PC-3 (cell line): Measurements from ENCODE around the gene CDH13. TPM values are rescaled to one million over a fixed set of nuclear protein-coding genes. Genes with fewer than 3 reads are reported as not detected.

Experiments
- ATAC-seq: fragments of 200-7000 bp; cut with Tn5 transposase; 2 replicates; pipeline ENCODE4 v1.9.1; 2020; ENCODE audit warnings: mild to moderate bottlenecking, moderate library complexity
- BruUV-seq: library from RNA; stranded (reverse); fragments of 400-500 nt; replicated peaks from 2 replicates; lab custom pipeline; 2021; lab: Mats Ljungman, UMichigan
- CTCF ChIA-PET: fragments of 300-600 bp; sonication (Branson Sonifier 250); formaldehyde crosslinking; loops from one replicate; lab custom pipeline; 2022; ENCODE audit warnings: antibody characterized with exemption; lab: Charles Lee
- POLR2A ChIA-PET: fragments of 300-600 bp; sonication (Branson Sonifier 250); formaldehyde crosslinking; loops from one replicate; lab custom pipeline; 2022; ENCODE audit warnings: antibody characterized with exemption; ENCODE audit not compliant: unreplicated experiment; lab: Charles Lee
- DNase-seq: peaks from one replicate; pipeline ENCODE4 v3.0.0-alpha.2; 2015
- H2AFZ ChIP-seq: fragments of 300-600 bp; sonication (generic); 2 replicates; pipeline ENCODE4 v1.6.0; 2016; ENCODE audit warnings: antibody characterized with exemption, low read length
- H3F3A ChIP-seq: fragments of 300-600 bp; sonication (generic); one replicate; pipeline ENCODE4 v1.6.0; 2017; ENCODE audit warnings: antibody characterized with exemption, low read length, control low read depth, mild to moderate bottlenecking; ENCODE audit not compliant: unreplicated experiment
- H3K27ac ChIP-seq: fragments of 300-600 bp; sonication (generic); 2 replicates; pipeline ENCODE4 v1.5.1; 2016; ENCODE audit warnings: mild to moderate bottlenecking, low read length
- H3K27me3 ChIP-seq: fragments of 300-600 bp; sonication (generic); 2 replicates; pipeline ENCODE4 v1.6.1; 2016; ENCODE audit warnings: low read length, mixed read lengths
- H3K36me3 ChIP-seq: fragments of 300-600 bp; sonication (generic); 2 replicates; pipeline ENCODE4 v1.6.1; 2016; ENCODE audit warnings: low read depth, mixed run types, low read length, mixed read lengths
- H3K4me1 ChIP-seq: fragments of 300-600 bp; sonication (generic); 2 replicates; pipeline ENCODE4 v1.5.1; 2016; ENCODE audit warnings: low read length; ENCODE audit not compliant: insufficient read depth
- H3K4me2 ChIP-seq: fragments of 300-600 bp; sonication (generic); 2 replicates; pipeline ENCODE4 v1.6.0; 2016; ENCODE audit warnings: low read length
- H3K4me3 ChIP-seq: fragments of 300-600 bp; sonication (generic); 2 replicates; pipeline ENCODE4 v1.5.1; 2016; ENCODE audit warnings: mild to moderate bottlenecking, low read length, mixed read lengths
- H3K79me2 ChIP-seq: fragments of 300-600 bp; sonication (generic); 2 replicates; pipeline ENCODE4 v1.6.1; 2017; ENCODE audit warnings: low read length, mixed read lengths
- H3K9ac ChIP-seq: fragments of 300-600 bp; sonication (generic); 2 replicates; pipeline ENCODE4 v1.6.0; 2016; ENCODE audit warnings: mild to moderate bottlenecking, low read length
- H3K9me2 ChIP-seq: fragments of 300-600 bp; sonication (generic); replicated peaks from 2 replicates; pipeline ENCODE4 v1.6.1; 2016; ENCODE audit warnings: mixed run types, low read length, mixed read lengths
- H3K9me3 ChIP-seq: fragments of 300-600 bp; sonication (generic); 2 replicates; pipeline ENCODE4 v1.6.1; 2016; ENCODE audit warnings: low read length, mixed read lengths
- H4K20me1 ChIP-seq: fragments of 300-600 bp; sonication (generic); 2 replicates; pipeline ENCODE4 v1.6.1; 2016; ENCODE audit warnings: low read length, mixed read lengths
- EZH2 ChIP-seq: fragments of 300-600 bp; sonication (generic); IDR thresholded peaks from one replicate; pipeline ENCODE4 v1.6.1; 2017; ENCODE audit warnings: antibody characterized with exemption, mild to moderate bottlenecking, low read length; ENCODE audit not compliant: unreplicated experiment
- EZH2phosphoT487 ChIP-seq: fragments of 300-600 bp; sonication (generic); IDR thresholded peaks from 2 replicates; pipeline ENCODE4 v1.6.1; 2018; ENCODE audit warnings: mild to moderate bottlenecking, antibody characterized with exemption, low read length, borderline replicate concordance
- intact Hi-C: fragments of 100-400 bp; cut with micrococcal nuclease; formaldehyde crosslinking; loops from 2 replicates; pipeline ENCODE4 v1.9.0; 2023
- total RNA-seq: library from RNA; depleted of rRNA; stranded (reverse); fragments of >200 nt; gene quantifications from 2 replicates; pipeline ENCODE4 v1.2.3, GENCODE V29; 2014
- TF ChIP-seq, protein P1 (sequence below): fragments of 300-600 bp; sonication (generic); conservative IDR thresholded peaks from 2 replicates; pipeline ENCODE4 v1.5.1; 2017; ENCODE audit warnings: antibody characterized with exemption, low read depth, mild to moderate bottlenecking, low read length

The CDH13 gene
- total RNA-seq, 1 experiment from 2014 or later, result 0.36 TPM

DNA sequence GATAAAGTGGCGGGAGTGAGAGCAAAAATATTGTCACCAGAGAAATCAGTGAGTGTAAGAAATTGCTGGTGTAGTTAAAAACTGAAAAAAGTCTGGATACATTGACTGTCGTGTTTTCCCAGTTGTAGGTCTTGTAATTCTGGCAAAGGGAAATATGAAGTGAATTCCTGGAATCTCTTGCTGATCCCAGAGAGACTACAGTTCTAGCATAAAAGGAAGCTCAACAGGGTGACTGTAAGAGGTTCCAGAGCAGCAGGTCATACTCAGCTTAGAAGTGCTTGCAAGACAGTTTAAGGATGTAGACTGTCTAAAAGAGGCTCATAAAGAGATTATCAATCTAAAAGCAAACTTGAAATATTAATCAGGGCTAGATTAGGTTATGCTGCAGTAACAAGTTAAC, 890.2 kb downstream of the CDH13 start:
- Histone ChIP-seq H3K4me1 (no peaks in the 10 kb centered on the region), H3K9ac (no peak overlapping the region), H3K36me3 (no peaks in the 10 kb centered on the region), H2AFZ (no peak overlapping the region), H3K79me2 (no peaks in the 10 kb centered on the region), H3K27me3 (no peaks in the 10 kb centered on the region), H3F3A (no peaks in the 10 kb centered on the region), H3K27ac (no peak overlapping the region), H3K9me3 (no peaks in the 10 kb centered on the region), H4K20me1 (no peaks in the 10 kb centered on the region), H3K9me2 (no peaks in the 10 kb centered on the region), H3K4me3 (no peak overlapping the region), H3K4me2 (no peak overlapping the region)
- BruUV-seq, result no TSS peak
- ChIA-PET CTCF (no interaction called here), POLR2A (no interaction called here)
- DNase-seq, result no peak
- intact Hi-C loops, result no loop called here
- no peak for ATAC-seq
- TF ChIP-seq, protein P1, sequence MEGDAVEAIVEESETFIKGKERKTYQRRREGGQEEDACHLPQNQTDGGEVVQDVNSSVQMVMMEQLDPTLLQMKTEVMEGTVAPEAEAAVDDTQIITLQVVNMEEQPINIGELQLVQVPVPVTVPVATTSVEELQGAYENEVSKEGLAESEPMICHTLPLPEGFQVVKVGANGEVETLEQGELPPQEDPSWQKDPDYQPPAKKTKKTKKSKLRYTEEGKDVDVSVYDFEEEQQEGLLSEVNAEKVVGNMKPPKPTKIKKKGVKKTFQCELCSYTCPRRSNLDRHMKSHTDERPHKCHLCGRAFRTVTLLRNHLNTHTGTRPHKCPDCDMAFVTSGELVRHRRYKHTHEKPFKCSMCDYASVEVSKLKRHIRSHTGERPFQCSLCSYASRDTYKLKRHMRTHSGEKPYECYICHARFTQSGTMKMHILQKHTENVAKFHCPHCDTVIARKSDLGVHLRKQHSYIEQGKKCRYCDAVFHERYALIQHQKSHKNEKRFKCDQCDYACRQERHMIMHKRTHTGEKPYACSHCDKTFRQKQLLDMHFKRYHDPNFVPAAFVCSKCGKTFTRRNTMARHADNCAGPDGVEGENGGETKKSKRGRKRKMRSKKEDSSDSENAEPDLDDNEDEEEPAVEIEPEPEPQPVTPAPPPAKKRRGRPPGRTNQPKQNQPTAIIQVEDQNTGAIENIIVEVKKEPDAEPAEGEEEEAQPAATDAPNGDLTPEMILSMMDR, result no peak
- TF ChIP-seq EZH2phosphoT487 (no peak), EZH2 (no peak)

DNA sequence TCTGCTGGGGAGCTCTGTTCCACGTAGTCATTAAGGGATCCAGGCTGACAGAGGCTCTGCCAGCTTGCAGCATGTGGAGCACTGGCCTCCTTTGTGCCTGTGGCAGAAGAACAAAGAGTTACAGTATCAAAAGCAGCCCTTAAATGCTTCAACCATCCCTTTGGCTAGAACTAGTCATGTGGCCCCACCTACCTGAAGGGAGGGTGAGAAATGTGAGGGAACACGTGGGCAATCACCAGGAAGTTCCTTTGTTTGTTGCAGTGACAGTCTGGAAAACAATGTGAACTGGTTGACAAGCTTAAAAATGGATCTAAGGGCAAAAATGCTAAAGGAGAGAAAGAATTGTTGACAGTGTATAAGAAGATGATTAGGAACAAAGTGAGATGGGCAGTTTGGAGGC, 890.6 kb downstream of the CDH13 start:
- Histone ChIP-seq H3K4me1 (no peaks in the 10 kb centered on the region), H3K79me2 (no peaks in the 10 kb centered on the region), H3K9ac (no peak overlapping the region), H3K4me3 (no peak overlapping the region), H3K27me3 (no peaks in the 10 kb centered on the region), H4K20me1 (no peaks in the 10 kb centered on the region), H3K36me3 (no peaks in the 10 kb centered on the region), H3K4me2 (no peak overlapping the region), H3K27ac (no peak overlapping the region), H2AFZ (no peak overlapping the region), H3K9me2 (no peaks in the 10 kb centered on the region), H3F3A (no peaks in the 10 kb centered on the region), H3K9me3 (no peaks in the 10 kb centered on the region)
- ChIA-PET CTCF (no interaction called here), POLR2A (no interaction called here)
- ATAC-seq, result no peak
- TF ChIP-seq, protein P1, result no peak
- no peak for TF ChIP-seq EZH2
- no peak for TF ChIP-seq EZH2phosphoT487
- intact Hi-C loops, result no loop called here
- DNase-seq, result no peak
- BruUV-seq, result no TSS peak

DNA sequence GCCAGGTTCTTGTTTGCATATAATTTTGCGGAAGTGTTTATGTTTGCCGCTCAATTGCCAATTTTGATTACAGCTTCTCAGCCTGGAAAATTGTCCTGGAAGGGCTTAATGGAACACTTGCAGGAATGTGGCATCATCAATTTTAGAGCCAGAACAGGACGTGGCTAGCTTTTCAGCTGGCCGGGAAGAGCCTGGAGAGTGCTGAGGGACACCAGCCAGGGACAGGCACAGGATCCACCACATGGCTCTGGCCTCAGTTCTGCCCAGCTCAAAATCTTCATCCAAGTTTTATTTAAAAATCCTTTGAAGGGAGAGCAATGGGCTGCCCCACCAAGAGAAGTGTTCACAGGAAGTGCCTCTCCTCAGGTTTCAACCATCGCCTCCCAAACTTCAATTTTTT, 893.8 kb downstream of the CDH13 start:
- H3K4me3 ChIP-seq, result no peak overlapping the region
- no peak for DNase-seq
- no peak overlapping the region for H3K27ac ChIP-seq
- no peak overlapping the region for H3K4me2 ChIP-seq
- peaks cover 7% of the 10 kb centered on the region; the same call in 1 of the 2 replicates for H3K27me3 ChIP-seq
- TF ChIP-seq EZH2phosphoT487 (no peak), EZH2 (no peak)
- TF ChIP-seq, protein P1, result no peak
- H3F3A ChIP-seq, result no peaks in the 10 kb centered on the region
- H3K9me2 ChIP-seq, result no peaks in the 10 kb centered on the region
- CTCF ChIA-PET, result no interaction called here
- no peaks in the 10 kb centered on the region for H4K20me1 ChIP-seq
- intact Hi-C loops, result no loop called here
- H3K36me3 ChIP-seq, result no peaks in the 10 kb centered on the region
- POLR2A ChIA-PET, result no interaction called here
- no TSS peak for BruUV-seq
- no peak overlapping the region for H3K9ac ChIP-seq
- ATAC-seq, result no peak
- H3K9me3 ChIP-seq, result no peaks in the 10 kb centered on the region
- H3K4me1 ChIP-seq, result no peaks in the 10 kb centered on the region
- no peaks in the 10 kb centered on the region for H3K79me2 ChIP-seq
- H2AFZ ChIP-seq, result no peak overlapping the region
